Brain pericyte (primary cell): ENCODE results near the gene ZMYND10.

ENCODE experiments used
- DNase-seq: peaks from one replicate; pipeline ENCODE4 v3.0.0-alpha.2; 2012; ENCODE audit warnings: low read depth, low spot score

Gene ZMYND10

DNA sequence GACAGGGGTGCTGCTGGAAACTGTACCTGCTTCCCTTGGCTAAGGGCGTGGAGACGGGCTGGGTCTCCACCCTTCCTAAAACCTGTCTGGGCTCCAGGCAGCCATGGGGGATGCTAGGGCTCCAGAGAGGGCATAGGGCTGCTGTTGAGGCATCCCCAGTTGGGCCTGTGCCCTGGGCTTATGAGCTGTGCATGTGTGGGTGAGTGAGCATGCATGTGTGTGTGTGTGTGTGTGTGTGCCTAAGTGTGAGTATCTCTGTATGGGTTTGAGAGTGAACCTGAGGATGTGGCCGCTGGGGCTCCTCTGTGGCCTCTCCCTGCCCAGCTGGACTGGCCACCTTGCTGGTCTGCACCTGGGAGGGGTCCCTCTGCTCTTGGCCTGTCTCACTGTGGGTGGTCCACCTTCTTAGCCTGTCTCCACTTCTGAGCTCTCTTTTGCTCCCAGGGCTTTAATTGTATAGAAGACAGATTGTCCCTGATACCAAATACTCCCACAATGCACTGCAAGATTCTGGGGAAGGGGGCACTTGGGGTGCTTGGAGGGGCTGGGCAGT lies 25.7 kb upstream of the ZMYND10 start:
- no peak for DNase-seq

DNA sequence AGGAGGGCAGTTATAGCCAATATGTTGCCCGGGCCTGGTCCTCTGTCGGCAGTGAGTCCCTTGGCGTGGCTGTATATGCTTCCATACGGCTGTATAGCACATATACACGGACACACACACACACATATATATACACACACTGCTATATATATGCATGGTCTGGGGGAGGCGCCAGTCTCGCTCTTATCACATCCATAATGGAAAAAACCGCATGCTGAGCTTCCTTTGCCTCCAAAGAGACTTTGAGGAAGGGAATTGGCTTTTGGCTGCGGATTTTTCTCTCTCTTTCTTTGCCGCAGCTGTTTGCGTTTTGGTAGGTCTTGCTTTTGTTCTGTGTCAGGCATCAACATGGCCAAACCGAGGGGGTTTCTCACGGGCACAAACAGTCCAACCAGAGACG lies 25.1 kb upstream of the ZMYND10 start:
- DNase-seq: no peak

DNA sequence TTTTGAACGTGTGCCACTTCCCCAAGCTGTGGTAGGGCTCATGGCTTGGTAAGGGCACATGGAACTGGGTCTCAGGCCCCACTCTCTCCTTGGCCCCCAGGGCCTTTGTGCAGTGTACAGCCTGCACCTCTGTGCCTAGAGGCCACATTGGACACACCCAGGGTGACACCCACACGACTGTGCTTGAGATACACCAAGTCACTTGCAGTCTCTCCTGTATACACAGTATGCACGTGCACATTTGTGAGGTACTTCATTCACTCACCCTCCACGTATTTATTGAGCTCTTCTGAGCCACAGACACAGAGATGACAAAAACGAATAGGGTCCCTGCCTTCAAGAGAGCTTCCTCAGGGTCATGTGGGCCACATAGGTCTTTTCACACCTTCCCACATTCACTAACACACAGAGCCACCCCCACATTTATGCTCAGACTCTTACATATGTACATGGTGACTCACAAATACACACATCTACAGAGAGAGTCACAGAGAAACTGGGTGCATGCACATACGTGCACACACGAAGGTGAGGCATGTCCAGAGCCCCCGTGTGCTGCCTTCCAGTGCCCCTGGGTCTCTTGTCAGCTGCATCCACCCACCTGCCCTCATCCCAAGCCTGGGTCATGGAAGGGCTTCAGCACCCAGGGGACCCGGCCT lies 23.6 kb upstream of the ZMYND10 start:
- DNase-seq: no peak

- DNase-seq: no peak
Observed at GRCh38 chr3:50365842-50366220, 20.3 kb upstream of the ZMYND10 start.

DNA sequence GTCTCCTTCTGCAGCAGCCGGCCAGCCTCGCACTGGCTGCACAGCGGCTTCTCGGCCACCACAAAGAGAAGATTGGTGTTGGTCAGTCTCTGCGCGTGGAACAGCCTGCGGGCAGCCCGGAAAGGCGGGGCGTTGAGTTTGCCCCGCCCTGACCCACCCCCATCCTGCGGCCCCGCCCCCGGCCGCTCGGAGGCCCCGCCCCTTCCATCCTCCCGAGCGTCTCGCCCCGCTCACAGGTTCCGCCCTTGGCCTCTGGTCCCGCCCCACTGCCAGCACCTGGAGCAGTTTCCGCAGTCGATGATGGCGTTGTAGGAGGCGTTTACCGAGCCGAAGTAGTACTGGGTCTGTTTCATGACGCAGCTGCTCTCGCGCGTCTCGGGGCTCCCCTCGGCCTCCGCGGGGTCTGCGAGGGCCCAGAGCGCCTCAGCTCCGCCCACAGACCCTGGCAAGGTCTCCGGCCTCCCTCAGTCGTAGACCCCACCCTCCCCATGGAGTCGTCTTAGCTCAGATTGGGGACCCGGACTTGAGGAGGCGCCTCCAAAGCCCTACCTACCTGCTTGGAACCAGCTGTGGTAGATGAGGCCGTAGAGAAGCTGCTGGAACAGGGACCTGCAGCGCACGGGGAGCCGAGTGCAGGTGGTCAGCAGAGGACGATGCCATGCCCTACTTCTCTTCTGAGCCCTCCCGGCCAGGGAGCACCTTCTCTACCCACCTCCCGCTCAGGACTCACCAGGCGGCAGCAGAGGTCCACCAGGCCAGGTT lies 19.7 kb upstream of the ZMYND10 start:
- no peak for DNase-seq

DNA sequence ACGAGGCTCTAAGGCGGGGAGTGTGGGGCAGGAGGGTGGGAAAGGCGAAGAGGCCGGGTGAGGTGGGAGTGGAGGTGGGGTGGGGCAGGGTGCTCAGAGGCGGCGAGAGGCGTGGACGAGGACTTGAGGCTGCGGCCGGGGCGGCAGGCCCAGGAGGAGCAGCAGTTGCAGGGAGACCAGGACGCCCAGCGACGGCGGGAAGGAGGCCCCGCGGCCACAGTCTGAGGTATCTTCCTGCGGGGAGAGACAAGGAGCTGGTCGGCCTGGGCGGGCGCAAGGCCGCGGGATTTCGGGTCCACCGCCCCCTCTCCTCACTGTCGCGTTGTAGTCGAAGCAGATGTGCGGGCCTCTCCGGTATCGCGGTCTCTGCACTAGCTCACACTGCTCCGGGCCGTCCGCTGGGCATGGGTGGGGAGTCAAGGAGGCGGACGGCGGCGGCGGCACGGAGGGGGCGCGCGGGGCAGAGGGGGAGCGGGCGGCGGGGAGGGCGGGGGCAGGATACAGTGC lies 19.1 kb upstream of the ZMYND10 start:
- DNase-seq: no peak

GRCh38 chr3:50359760-50360110 lies 14.2 kb upstream of the ZMYND10 start:
- no peak for DNase-seq

GRCh38 chr3:50358911-50359759 lies 13.6 kb upstream of the ZMYND10 start, which contains the start of gene TMEM115:
Gene TMEM115, minus strand, starts transcription at chr3:50359521. Its CDS starts 458 bp downstream, at chr3:50359063.
- peak; percentile 90 for DNase-seq

DNA sequence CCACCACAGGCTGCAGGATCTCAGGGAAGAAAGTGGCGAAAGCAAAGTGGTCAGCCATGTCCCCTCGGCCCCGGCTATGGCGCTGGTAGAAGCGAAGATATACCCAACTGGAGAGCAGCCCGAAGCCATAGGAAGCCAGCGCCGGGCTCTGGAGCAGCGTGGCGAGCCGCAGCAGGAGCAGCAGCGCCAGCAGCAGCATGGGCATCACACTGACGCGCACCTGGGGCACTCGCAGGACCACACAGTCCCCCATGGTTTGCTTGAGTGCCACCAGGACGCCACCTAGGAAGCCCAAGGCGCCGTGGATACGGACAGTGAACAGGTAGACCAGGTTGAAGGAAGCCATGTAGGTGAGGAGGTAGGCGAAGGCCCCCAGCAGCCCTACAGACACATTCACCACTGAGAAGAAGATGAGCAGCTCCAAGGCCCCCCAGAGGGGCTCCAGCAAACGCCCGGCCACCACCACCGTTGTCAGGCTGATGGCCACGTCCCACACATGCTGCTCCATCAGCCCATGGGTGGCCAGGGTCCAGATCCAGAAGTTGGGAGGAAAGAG lies 12.9 kb upstream of the ZMYND10 start:
- no peak for DNase-seq

DNA sequence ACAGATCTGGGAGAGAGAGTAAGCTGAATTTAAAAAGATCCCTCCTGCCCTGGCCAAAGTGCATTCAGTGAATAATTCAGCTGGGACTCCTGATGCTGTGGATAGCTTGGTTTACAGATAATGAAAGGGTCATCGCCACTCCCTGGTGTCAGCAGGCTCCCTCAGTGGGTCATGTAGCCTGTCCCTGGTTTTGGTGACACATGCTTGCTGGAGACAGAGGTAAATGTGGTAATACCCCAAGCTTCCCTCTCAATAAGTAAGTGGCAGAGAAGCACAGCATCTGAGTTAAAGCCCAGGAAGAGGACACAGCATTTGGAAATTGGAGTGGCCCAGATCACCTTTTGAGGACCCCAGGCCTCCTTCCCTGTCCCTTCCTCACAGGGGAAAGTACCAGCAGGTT lies 11.9 kb upstream of the ZMYND10 start:
- no peak for DNase-seq

DNA sequence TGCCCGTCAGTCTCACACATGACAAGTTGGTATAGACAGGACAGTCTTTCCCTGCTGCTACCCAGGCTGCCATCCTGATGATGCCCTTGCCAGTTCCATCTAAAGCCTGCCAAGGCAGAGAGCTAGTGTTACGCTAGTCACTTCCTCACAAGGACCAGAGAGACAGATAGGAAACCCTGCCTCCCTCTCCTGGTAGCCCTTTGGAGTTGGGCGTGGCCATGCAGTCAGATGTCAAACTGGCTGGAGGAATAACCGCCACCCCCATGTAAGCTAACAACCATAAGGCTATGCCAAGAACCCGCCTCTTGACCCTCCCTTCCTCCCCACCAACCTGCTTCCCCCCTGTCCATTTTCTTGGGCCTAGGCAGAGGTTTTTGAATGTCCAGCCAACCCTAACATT lies 11.0 kb upstream of the ZMYND10 start:
- DNase-seq: no peak

DNA sequence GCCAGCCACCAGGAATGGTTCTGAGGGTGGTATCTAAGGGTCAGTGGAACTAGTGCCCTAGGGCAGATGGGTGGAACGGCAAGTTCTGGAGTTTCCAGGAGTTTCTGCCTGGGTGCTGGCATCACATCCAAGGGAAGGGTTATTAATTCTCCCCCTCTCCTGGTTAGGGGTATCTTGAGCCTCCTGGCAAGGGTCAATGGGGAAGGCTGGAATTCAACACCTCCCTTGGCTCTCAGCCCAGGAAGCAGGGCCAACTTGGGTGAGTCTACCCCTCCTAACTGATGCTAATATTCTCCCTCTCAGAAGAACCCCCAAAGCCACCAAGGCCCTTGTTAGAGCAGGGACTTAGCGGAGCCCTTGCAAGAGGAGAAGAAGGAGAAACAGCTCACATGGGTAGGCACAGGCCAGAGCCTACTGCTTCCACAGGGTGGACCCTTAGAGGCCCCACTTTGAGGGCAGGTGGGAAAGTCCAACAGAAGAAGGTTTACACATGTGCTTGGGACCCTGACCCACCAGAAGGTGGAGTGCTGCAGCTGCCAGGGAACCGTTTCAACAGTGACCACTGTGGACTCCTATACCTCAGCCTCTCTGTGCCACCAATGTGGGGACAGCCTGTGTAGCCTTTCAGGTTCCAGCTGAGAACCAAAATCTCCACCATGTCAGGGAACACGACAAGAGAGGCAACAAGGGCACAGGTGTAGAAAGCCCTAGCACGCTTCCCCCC lies 10.5 kb upstream of the ZMYND10 start:
- DNase-seq: no peak

DNA sequence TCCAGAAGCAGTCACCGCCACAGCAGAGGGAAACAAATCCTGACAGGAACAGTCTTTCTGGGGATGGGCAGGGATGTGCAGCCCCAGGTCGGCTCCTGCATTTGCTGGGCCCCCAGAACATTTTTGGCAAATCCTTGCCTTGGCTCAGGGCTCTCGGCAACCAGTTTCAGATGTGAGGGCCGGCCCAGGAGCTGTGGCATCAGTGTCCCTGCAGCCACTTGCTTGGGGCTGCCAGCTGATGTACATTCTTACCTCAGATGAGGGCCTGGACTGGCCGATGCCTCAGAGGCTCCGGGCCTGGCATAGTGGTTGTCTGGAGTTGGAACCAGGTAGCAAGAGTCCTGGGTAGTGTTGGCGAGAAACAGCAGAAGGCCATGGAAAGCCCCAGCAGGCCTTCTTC lies 9.3 kb upstream of the ZMYND10 start:
- no peak for DNase-seq

DNA sequence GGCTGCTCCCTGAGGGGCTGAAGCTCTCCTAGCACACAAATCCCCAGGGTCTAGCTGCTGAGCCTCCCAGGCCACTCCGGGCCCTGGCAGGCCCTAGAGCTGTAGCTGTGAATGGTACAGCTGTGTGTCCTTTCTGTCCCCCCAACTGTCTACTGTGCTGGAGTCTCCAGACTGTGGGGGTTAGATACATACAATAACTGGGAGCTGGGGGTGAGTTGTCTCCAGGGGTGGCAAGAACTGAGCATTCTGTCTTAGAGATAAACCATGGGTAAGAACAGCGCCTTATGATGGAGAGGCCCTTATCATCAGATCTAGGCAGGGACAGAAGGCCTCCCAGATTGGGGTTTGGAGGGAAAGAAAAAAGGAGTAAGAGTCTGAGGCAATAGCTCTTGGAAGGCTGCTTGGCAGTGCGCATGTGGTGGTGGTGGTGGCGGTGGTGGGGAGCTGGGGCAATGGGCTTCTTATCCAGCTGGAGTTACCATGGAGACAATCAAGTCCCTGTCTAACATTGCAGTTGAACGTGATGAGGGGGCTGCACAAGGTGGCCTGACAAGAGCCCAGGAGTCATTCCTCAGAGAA lies 8.7 kb upstream of the ZMYND10 start:
- no peak for DNase-seq

DNA sequence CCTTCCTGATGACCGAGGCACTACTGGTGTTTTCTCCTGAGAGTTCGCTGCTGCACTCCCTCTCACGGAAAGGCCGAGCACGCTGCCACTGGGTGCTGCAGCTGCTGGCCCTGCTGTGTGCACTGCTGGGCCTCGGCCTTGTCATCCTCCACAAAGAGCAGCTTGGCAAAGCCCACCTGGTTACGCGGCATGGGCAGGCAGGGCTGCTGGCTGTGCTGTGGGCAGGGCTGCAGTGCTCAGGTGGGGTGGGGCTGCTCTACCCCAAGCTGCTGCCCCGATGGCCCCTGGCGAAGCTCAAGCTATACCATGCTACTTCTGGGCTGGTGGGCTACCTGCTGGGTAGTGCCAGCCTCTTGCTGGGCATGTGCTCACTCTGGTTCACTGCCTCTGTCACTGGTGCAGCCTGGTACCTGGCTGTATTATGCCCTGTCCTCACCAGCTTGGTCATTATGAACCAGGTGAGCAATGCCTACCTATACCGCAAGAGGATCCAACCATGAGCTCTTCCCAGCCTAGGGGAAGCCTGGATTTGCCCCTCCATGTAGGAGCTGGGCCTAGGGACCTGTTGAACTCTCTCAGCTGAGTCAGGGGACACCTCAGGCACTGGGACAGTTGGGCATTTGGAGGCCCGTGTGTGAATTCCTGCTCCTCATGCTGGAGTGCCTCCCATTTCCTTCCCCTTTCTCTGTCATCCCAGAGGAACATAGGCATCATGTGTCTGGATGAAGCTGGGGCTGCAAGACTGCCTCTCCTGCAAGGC lies 7.9 kb upstream of the ZMYND10 start:
- no peak for DNase-seq

- DNase-seq: no peak
Observed at GRCh38 chr3:50352781-50353180, 7.2 kb upstream of the ZMYND10 start.

- DNase-seq: no peak
Observed at GRCh38 chr3:50351323-50351697, 5.8 kb upstream of the ZMYND10 start.

GRCh38 chr3:50350527-50351322 lies 5.2 kb upstream of the ZMYND10 start, which contains the start of the genes CYB561D2 and NPRL2:
Gene CYB561D2, plus strand, starts transcription at chr3:50350862. Its CDS starts 572 bp downstream, at chr3:50351434.
Gene NPRL2, minus strand, starts transcription at chr3:50350775. Its CDS starts 123 bp downstream, at chr3:50350652.
- peak; percentile 83 for DNase-seq

- DNase-seq: no peak
Observed at GRCh38 chr3:50350213-50350526, 4.6 kb upstream of the ZMYND10 start.
